Fibroblast of skin of left quadriceps (primary cell): ENCODE measurements around the gene SLK.

ENCODE experiments used
- DNase-seq, 2 experiments: peaks; one replicate each; pipeline ENCODE4 v3.0.0-alpha.2; 2013; ENCODE audit warnings: low read depth in 2 of 2

The SLK gene

DNA sequence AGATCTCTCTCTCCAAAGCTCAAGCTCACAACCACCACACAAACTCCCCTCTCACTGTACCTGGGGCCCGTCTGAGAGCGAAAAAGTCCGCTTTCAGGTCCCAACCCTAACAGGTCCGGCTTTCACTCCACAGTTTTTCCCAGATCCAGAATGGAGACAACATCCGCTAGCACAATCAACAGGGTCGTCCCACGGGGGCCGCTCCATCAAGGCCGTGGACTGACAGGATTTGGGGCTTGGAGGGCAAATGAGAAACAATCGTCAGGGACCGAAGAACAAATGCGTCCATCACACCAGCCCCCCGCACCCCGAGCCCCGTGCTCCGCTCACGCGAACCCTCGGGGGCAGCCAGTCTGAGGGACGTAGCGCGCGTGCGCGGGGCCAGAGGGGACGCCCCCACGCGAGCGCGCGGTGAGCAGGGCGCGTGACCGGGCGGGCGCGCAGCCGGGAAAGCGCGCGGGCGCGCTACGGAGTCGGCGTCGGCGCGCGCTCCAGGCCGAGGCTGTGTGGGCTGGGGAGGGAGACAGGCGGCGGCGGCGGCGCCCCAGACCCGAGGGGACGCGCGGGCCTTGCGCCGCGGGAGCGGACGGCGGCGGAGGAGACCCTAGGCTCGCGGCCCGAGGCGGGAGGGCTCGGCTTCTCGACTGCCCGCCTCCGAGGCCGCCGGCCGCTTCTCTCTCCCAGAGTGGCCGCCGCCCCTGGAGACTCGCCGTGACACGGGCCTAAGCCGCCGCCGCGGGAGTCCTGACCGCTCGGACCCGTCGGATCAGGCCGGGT, at the start of gene SLK:
Gene SLK, plus strand, starts transcription at position 470 of the 777 bp plus-strand sequence. CDS start 606 bp downstream, outside the sequence.
- DNase-seq: peak; percentile 57 to 65

DNA sequence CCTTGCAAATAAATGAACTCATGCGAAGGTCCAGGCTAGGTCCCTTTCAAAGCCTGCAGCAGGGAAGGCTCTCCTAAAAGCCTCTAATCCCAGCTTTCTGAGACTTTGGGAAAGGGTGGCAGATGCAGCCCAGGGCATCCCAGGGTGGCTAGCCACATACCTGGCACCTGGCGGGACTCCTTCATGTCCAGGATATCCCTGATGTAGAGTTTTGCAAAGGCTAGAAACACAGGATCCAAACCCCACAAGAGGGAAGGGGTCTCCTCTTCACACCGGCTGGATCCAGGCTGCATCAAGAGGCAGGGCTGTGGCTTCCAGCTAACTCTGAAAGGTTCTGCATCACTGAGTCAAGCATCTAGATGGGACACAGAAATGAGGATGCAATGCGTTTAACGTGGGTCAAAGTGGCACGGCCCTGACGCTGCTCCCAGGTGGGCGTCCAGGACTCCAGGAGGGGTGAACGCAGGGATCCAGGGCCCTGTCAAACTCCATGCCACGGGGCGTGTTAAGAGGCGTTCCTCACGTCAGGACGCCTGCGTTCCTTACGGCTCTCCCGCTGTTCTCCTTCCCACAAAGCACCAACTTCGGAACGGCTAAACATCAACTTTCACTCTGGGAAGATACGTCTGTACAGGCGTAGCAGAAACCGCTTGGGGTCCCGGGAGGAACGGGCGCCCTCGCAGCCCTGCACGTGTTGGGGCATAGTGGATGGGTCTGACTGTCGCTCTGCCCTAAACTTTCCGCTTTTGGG, 49.5 kb upstream of the SLK start:
- peak in 1 of 2 experiments; percentile 11 for DNase-seq

DNA sequence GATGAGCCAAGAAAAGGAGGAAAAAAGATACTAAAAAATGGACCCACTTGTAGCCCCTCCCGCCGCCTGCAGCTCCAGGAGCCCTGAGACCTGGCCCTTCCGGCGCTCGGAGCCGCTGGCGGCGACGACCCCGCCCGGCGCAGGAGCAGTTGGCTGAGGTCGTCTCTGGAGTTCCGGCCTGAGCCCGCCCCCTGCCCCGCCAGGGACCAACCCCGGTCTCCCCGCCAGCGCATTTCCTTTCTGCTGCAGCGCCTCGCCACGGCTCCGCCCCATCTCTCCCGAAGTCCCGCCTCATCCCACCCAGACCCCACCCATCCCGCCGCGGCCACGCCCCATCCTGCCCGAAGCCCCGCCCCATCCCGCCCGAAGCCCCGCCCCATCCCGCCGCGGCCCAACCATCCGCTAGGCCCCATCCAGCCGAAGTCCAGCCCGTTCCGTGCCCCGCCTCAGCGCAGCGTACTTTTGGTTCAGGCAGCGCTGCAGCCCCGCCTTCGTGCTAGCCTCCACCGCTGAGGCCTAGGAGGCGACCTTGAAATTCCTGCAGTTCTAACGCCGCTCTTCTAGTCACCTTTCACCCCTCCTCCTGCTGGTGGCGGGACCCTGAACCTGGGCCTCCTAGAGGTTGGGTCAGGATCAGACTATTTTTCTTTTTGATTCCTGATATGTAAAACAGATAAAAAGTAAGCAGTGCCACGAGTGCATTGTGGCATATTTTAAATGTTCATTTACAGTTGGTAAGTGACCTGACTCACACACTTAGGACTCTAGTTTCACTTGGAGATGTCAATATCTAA, 48.7 kb upstream of the SLK start, which contains the start of gene STN1:
Gene STN1, minus strand, starts transcription at position 132 of the 794 bp plus-strand sequence. CDS start 590 bp downstream, outside the sequence.
- DNase-seq: peak; percentile 88 to 89

DNA sequence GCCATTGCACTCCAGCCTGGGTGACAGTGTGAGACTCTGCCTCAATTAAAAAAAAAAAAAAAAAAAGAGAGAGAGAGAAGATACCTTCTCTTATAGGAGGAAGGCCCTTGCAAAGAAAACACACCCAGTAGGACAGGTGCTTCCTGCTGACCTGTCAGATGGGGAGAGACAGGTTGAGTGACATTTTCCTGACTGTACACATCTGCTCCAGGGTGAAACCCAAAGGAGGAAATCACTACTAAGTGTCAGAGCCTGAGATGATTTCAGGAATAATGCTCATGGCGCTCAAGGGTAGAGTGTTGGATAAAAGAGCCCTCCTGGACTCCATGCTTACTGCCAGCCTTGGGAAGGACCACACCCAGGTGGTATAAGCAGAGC, 47.3 kb upstream of the SLK start:
- DNase-seq: no peak

DNA sequence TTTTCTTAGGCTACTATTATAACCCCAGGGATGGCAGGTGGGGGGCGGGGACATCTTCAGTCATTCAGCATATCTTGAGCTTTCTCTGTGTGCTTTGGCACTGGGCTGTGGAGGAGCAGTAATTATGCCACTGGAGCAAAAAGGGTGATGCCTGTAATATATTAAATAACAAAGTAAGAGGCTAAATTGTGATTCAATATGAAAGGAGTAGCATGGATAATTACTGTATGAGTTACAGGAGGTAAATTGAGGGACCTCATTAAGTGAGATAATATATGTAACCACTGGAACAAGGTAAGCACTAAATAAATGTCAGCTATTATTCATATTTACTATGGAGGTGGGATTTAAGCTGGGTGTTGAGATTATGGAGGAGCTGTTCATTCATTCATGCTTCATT, 45.7 kb upstream of the SLK start:
- no peak for DNase-seq

DNA sequence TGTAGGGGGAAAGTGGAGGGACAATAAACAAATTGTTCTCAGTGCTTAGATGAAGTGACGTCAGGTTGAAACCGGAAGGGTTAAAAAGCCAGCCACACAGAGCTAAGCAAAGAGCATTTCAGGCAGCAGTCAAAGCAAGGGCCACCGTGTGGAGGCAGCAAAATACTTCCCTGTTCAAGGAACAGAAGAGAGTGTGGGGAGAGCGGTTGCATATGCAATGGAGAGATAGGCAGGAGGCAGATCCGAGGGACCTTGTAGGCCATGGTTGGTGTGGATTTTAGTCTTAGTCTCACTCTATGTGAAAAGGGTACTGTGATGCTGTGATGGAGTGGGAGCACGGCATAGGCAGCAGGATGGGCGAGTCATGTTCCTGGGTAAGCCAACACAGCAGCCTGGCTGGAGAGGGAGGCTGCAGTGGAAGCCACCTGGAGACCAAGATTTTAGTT, 45.2 kb upstream of the SLK start:
- DNase-seq: no peak

DNA sequence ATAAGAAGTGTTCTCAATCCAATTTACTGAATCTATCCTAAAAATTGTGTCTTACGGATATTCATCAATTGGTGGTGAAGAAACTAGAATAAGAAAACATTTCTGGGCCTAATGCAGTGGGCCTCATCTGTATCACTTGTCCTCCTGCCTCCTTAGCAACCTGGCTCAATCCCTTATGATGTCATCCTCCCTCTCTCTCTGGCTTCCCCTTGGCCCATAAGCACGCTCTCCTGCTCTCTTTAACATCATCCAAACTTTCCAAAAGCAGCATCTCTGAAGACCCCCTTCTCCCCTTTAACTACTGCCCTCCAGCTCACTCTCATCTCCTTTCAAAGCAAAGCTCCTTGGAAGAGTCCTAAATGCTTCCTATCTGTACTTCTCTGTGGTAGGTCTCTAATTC, 44.3 kb upstream of the SLK start:
- no peak for DNase-seq

DNA sequence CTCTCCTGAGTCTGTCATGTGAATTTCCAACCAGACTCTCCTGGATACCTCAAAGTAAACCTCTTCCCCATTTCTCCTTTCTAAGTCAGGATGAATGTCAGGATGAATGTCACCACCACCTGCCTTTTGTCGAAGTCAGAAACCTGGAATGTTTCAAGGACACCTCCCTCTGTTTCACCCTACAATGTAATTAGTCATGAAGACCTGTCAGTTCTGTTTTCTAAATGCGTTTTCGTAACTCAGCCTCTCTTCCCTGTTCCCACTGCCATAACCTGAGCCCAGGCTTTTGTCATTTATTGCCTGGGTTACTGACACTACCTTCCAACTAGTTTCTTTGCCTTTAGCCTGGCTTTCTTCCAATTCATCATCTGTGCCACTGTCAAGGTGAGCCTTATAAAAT, 43.4 kb upstream of the SLK start:
- no peak for DNase-seq

DNA sequence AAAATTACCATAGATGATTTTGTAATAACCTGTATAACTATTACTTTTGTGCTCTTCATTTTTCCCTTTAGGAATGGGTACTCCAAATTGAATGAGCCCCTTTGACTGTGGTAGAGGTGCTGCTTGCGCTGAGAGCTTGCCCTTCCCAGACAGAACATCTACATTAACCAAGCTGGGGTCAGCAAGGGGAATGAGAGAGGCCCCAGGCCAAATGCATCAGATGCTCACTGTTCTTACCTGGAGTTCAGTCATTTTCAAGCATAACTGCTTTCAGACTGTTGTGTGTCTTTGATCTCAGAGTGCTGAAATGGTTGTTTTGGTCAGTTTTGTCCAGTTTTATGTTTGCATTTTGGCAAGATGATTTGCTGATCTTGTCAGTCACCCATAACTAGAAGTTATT, 41.3 kb upstream of the SLK start:
- DNase-seq: no peak

DNA sequence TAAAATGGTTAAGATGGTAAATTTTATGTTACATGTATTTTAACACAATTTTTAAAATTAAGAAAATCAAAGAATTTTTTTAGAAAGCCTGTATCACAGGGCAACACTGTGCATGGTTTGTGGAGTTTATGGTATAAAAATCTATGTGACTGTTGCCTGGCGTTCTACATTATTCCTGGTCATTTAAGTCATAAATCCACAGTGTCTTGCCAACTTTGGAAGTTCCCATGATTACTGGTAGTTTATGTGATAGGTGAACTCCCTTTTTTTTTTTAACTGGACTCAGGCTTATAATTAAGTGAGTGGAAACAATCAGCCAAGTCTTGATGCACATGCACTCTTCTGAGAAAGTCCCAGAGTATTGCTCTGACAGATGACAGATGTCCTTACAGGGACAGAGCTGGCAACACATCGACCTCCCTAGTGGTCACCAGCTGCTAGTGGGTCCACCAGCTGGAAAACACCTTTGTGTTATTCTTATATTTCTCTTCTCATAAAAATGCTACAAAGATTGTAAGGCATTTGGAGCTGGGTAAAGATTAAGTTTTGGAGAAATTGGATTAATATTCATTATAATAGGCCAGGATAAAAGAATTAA, 40.1 kb upstream of the SLK start:
- DNase-seq: no peak

DNA sequence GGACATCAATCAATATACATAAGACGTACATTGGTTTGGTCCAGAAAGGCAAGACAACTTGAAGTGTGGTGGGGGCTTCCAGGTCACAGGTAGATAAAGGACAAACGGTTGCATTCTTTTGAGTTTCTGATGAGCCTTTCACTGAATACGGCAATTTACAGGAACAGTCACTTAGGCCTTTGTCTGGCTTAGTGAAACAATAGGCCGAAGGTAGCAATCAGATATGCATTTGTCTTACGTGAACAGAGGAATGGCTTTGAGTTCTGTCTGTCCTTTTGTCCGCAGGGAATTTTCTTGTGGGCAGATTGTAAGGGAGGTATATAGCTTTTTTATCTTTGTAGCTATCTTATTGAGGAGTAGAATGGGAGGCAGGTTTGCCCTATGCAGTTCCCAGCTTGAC, 38.2 kb upstream of the SLK start:
- no peak for DNase-seq

DNA sequence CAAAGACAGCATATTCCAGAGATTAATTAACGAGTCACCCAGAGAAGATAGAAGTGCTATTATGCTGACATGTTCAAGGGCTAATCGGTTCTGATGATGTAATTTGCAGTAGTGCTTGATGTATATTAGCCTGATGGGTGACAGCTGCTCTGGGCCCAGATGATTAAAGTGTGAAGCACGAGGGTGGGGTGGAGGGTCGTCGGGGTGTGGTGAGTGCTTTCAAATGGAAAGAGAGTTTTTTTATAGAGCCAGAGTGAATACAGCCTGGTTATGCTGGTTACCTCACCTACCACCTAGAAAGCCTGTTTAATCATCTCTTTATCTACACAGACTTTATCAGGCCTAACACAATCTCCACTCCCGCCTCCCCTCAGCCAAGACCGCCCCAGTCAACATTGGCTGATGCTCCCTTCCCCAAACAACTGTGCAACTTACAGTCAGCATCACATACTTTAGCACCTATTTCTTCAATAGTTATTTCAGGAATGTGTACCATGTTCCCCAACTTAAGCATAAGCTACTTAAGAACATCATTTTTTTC, 37.5 kb upstream of the SLK start:
- DNase-seq: no peak

DNA sequence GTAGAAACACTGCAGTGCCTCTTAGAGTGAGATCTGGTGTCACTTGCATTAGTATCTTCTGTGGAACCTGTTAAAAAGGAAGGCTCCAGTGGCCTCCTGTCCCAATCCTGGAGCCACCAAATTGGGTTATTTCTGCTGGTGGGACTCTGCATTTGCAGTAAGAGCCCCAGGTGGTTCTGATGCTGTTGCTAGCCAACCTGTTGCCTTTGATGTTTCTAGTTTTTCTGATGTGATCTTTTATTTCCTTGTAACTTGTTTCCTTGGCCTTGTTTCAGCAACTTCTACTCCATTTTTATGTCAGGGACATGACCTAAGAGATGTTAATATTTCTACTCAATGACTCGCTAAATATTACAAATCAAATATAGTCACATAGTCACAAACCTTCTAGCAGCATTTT, 36.5 kb upstream of the SLK start:
- no peak for DNase-seq

DNA sequence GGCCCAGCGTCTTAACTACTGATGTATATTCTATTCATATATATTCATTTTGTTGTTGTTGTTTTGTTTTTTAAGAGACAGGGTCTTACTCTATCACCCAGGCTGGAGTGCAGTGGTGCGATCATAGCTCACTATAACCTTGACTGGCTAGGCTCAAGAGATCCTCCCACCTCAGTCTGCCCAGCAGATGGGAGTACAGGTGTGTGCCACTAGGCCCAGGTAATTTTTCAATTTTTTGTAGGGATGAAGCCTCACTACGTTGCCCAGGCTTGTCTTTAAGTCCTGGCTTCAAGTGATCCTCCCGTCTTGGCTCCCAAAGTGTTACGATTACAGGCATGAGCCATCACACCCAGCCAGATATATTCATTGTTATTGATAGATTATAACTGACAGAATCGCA, 36.1 kb upstream of the SLK start:
- DNase-seq: no peak

DNA sequence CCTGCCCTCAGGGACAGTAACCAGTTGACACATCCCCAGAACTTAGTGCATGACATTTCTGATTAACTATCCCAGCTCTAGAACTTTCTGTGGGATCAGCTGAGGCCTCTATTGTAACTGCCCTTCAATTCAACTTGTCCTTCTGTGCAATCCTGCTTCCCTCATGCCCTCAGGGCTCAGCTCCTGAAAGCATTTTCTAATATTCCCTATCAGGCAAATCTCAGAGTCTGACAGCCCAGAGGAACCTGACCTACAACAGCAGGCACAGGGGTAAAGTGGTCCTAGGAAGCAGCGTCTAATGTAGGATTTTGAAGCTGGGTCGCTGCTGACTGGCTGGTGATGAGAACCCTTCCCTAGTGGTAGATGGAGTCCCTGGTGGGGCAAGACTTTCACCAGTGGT, 35.3 kb upstream of the SLK start:
- no peak for DNase-seq

DNA sequence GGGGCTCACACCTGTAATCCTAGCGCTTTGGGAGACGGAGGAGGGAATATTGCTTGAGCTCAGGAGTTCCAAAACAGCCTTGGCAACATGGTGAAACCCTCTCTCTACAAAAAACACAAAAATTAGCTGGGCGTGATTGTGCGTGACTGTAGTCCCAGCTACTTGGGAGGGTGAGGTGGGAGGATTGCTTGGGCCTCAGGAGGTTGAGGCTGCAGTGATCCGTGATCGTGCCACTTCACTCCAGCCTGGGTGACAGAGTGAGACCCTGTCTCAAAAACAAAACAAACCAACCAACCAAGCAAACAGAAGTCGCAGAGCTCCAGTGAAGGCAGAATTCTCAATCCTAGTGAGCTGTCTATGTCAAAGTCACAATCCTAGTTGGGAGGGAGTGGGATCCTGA, 34.7 kb upstream of the SLK start:
- DNase-seq: no peak

DNA sequence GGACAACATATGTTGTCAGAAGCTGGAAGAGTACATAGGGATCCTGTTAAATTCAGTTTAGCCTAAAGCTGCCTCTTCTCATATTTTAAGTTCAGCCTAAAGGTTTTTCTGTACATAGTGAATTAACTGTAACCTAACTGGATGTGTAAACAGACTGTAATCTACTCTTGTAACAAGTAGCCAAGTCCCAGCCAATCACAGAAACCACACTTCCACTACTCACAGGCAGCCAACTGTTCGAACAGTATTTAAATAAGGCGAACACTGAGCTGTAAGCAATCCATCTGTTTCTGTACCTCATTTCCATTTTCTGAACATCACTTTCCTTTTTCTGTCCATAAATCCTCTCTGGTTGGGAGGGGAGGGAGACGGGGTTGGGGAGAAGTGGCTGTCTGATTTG, 34.0 kb upstream of the SLK start:
- DNase-seq: no peak

DNA sequence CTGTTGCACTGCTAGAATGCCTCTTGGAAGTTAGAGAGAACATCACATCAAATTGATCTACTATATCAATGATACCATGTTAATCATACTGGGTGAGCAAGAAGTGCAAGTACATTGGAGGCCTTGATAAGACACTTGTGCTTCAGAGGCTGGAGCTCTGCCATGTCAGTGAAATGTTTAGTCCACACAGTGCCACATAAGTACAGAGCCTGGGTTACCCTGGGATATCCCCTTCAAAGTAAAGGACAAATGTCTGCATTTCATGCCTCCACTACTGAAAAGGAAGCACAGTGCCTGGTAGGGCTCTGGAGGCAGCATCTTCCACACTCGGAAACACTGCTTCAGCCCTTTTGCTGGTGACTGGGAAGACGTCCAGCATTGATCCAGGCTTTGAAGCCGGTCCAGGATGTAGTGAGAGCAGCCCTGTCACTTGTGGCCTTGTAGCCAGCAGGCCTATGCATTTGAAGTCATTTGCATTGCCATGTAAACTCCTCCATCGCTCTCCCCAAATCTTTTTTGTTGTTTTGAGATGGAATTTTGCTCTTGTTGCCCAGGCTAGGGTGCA, 33.3 kb upstream of the SLK start:
- DNase-seq: no peak

DNA sequence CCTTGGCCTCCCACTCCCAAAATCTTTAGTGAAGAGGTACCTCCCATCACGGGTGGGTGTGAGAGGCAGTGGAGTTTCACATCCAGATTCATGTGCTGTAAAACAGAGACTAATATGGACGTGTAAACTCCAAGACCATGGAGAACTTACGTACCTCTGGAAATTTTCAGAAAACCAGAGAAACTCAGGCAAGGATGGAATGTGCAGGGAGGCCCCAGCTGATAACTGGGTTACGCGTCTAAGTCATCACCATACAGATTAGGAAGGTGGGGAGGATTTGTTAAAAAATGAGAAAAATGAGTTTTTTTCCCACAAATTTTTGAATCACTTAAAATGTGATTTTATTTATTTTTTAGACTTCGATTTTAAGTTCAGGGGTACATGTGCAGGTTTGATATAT, 32.6 kb upstream of the SLK start:
- DNase-seq: no peak

DNA sequence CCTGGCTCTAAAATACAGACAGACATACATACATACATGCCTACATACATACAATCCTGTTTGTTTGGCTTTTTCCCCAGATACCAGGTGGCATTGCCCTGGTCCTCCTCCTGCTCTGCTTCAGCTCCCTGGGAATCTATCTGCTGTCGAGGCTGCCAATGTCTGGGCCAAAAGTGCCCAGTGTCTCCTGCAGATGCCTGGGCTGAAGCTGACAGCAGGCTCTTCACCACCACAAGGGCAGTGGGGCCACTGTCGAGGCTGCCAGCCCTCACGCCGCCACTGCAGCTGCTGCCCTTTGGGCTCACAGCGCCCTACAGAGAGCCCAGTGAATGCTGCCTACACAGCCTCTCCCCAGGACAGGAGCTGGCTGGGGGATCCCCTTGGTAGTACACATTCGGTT, 30.9 kb upstream of the SLK start:
- no peak for DNase-seq

DNA sequence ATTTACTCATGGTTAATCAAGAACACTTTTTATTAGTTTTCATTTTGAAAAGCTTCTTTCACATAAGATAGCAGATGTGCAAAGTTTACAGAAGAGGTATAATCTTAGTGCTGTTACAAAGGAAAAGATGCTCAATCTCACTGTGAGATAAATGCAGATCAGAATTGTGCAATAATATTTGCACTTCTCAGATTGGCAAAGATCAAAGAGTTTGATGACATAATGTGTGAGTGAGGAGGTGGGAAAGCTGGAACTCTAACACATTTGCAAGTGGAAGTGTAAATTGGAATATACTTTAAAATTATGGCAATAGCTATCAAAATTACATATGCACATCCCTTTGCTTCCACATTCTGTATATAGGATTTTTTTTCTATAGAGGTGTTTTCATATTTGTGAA, 27.4 kb upstream of the SLK start:
- DNase-seq: no peak
